Renal cortical epithelial cell (primary cell): ENCODE measurements around the gene CRYBG2. TPM values are rescaled to one million over a fixed set of nuclear protein-coding genes. Genes with fewer than 3 reads are reported as not detected.
"Not testable (repeated sequence)": the region's sequence is repeated elsewhere in the genome, so short reads cannot be mapped to it uniquely, and the experiment has no call there.

ENCODE experiments used
- DNase-seq: peaks from one replicate; pipeline ENCODE4 v3.0.0-alpha.2; 2011; ENCODE audit warnings: low read depth
- total RNA-seq: library from RNA; depleted of rRNA; stranded (reverse); fragments of >200 nt; gene quantifications from 2 replicates; pipeline ENCODE4 v1.2.3, GENCODE V29; 2014

CRYBG2 gene
- total RNA-seq, 1 donor from 2014 or later = 0.35 TPM

DNA sequence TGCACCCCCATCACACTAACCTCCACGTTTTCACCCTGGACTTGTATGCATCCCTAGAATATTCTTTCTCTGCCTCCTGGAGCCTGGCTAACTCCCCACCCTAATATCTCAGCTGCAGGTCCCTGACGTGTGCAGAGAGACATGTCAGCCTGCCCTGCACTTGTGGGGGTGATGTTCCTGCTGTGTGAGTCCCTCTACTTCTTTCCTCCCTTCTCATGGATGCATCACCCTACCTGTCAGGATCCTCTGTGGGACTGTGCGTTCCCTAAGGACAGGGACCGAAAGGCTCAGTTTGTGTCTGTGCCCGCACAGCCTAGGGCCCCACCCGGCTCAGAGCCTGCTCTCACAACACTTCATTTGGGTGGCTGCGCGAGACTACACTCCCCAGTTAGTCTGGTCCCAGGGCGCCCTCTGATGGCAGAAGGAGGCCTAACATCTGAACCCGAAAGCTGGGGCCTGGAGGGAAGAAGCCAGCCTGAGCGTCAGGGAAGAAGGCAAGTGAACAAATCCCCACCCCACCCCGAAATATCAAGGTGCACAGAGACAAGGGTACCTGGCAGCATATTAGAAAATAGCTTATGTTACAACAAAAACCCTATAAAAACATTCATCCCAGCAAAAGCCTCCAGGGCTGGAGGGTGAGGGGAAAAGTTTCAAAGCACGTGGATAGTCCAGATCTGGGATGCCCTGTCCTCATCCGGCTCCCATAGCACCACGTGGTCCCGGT, 32.5 kb downstream of the CRYBG2 start:
- DNase-seq = peak; percentile 55

- no peak for DNase-seq
These were observed 33.0 kb downstream of the CRYBG2 start for GRCh38 chr1:26320896-26321295.

GRCh38 chr1:26318338-26319064, 35.4 kb downstream of the CRYBG2 start:
- no peak for DNase-seq

DNA sequence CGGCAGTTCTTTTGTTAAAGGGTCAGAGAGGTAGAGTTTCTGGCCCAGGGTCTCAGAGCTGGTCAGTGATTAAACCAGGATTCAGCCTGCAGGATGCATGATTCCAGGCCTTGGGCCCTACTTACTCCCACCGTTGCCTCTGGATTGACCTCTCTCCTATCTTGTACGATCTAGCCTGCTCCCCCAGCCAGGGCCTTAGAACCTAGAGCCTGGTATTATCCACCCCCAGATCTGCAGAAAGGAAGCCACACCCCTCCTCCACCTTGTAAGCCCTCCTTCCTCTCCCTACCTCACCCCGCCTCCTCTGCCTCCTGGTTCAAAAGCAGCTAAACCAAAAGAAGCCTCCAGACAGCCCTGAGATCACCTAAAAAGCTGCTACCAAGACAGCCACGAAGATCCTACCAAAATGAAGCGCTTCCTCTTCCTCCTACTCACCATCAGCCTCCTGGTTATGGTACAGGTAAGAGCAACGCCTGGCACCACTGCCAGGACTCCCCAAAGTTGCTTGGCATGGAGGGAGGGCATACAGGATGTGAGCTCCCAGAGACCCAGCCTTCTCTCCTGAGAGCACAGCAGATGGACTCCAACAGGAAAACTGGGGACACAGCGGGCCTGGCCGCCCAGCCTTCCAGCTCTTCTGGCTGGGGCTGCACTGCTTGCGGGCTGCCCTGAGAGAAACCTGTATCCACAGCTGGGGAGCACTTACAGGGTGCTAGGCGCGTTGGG, 36.2 kb downstream of the CRYBG2 start, which contains the start of gene CD52:
CD52 (plus strand) TSS at position 347 of the 726 bp plus-strand sequence; CDS start at position 407, 60 bp downstream.
- DNase-seq = no peak

DNA sequence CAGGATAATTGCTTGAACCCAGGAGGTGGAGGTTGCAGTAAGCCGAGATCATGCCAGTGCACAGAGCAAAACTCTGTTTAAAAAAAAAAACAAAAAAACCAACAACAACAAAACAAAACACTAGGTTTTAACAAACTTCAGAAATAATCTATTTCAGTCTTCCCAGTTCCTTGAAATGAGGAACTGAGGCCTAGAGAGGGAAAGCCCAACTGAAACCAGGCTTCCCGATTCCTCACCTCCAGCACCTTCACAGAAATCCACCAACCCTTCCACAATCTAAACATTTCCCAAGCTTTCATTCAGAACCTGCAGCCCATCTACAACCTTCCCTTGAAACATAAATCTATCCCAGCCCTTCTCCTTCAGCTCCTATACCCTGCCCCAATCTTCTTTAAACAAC, 36.8 kb downstream of the CRYBG2 start:
- DNase-seq = no peak

- DNase-seq = no peak
These were observed 37.8 kb downstream of the CRYBG2 start for GRCh38 chr1:26315874-26316850.

DNA sequence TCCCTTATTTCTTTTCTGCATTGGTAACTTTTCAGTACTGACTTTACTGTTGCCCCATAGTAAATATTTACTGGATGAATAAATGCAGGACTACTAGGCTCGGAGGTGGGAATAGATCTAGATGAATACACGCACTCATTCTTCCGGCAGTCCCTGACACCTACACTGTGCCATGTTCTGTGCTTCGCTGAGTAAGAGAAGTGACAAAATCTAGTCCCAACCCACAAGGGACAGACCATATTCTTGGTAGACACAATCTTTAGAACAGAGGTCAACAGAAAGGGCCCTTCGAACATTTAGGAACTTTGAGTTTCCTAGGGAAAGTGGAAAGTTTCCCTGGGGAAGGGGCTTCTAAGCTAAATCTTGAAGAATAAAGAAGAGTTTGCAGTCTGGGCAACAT, 39.4 kb downstream of the CRYBG2 start:
- DNase-seq = no peak

GRCh38 chr1:26307966-26308899, 45.7 kb downstream of the CRYBG2 start:
- DNase-seq = not testable (repeated sequence)

DNA sequence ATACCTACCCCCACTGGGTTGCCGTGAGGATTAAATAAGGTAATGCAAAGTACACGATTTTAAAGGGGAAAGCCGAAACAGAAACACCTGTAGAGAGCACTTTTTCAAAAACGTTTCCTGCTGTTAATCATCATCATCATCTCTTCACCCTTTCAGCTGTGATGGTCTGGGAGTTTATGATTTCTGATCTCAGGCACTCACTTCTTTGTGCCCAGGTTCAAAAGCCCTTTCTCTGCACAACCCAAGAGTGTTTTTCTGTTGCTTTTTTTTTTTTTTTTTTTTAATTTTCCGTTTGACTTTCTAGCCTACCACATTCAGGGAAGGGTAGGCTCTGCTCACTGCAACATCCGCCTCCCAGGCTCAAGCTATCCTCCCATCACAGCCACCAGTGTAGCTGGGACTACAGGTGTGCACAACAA, 46.6 kb downstream of the CRYBG2 start:
- no peak for DNase-seq

- peak; percentile 96 for DNase-seq
These were observed 47.4 kb downstream of the CRYBG2 start, which contains the start of gene UBXN11 for GRCh38 chr1:26306290-26307229. Gene UBXN11, minus strand, starts transcription at chr1:26306636. Its CDS starts 3,753 bp downstream, at chr1:26302883.

- no peak for DNase-seq
These were observed 48.2 kb downstream of the CRYBG2 start for GRCh38 chr1:26305667-26306289.

- peak; percentile 60 for DNase-seq
These were observed 51.1 kb downstream of the CRYBG2 start for GRCh38 chr1:26302733-26303405.

- DNase-seq = no peak
These were observed 53.2 kb downstream of the CRYBG2 start for GRCh38 chr1:26300578-26301275.

DNA sequence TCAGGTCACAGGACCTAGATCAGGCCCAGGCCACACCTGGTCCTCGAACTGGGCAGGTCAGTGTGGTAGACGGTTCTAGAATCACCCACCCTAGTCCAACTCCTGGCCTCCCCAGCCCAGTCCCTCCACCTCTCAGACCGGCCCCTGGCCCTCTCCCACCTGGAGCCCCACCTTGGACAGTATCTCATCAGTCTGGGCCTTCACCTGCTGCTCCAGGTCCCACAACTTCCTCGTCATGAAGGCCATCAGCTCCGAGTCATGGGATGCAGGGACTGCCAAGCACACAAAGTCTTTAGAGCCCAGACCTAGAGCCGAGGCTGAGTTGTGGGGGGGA, 56.2 kb downstream of the CRYBG2 start:
- no peak for DNase-seq

- DNase-seq = no peak
These were observed 56.7 kb downstream of the CRYBG2 start for GRCh38 chr1:26297057-26297790.

GRCh38 chr1:26296340-26297056, 57.4 kb downstream of the CRYBG2 start:
- no peak for DNase-seq
